Mucosa of descending colon (tissue), 3 donors: Measurements from ENCODE around the gene ASCL4. TPM values are rescaled to one million over a fixed set of nuclear protein-coding genes. Genes with fewer than 3 reads are reported as not detected.
A peak's percentile ranks its signal among the peaks of the same experiment; 100 is the strongest.
"Not testable (repeated sequence)": the region's sequence is repeated elsewhere in the genome, so short reads cannot be mapped to it uniquely, and the experiment has no call there.

ENCODE experiments used
- ATAC-seq: fragments of 200-7000 bp; cut with Tn5 transposase; one replicate; pipeline ENCODE4 v1.9.1; 2020; ENCODE audit warnings: mild to moderate bottlenecking, moderate library complexity
- DNase-seq, 3 donors: peaks; one replicate each; pipeline ENCODE4 v3.0.0-alpha.2; 2020
- H3K36me3 ChIP-seq: fragments of 200-600 bp; one replicate; pipeline ENCODE4 v1.8.0; 2021; ENCODE audit warnings: low read depth, mild to moderate bottlenecking
- H3K4me1 ChIP-seq: fragments of 200-600 bp; one replicate; pipeline ENCODE4 v1.8.0; 2021; ENCODE audit warnings: low read depth, mild to moderate bottlenecking
- H3K4me3 ChIP-seq: fragments of 200-600 bp; one replicate; pipeline ENCODE4 v1.8.0; 2021; ENCODE audit warnings: mild to moderate bottlenecking
- H3K9me3 ChIP-seq: fragments of 200-600 bp; one replicate; pipeline ENCODE4 v1.8.0; 2021; ENCODE audit warnings: mild to moderate bottlenecking
- CTCF ChIP-seq: fragments of 200-600 bp; IDR thresholded peaks from one replicate; pipeline ENCODE4 v1.8.0; 2022; ENCODE audit warnings: antibody characterized with exemption, mild to moderate bottlenecking
- intact Hi-C, 2 donors: fragments of 100-400 bp; cut with DNase I in 1 of 2; cut with micrococcal nuclease in 1 of 2; formaldehyde crosslinking; loops; one replicate each; pipeline versions ENCODE4 v1.11.0 to v1.11.1; 2022; cut with DNase I, micrococcal nuclease
- long read RNA-seq, 2 donors: library from polyadenylated mRNA; unstranded; transcript quantifications; one replicate each; pipeline ENCODE4 v2.0.0, GENCODE V29; 2019 to 2021
- total RNA-seq, 3 donors: library from RNA; stranded (reverse); fragmentation: NEBNext Ultra II Directional in 2 of 3; extraction: Animal tissue kit (Norgen Biotek cat#: 25700) in 2 of 3; gene quantifications; one replicate each; pipeline versions ENCODE4 v1.2.1 to v1.2.4, GENCODE V29; 2021 to 2023
- donor health status: DM: no; HTN: no; CAD: no; lungs with moderate emphysema.
- donor health status: DM: no; HTN: no; CAD: no.
- donor health status: DM: no; HTN: yes; CAD: no.

Gene ASCL4
- total RNA-seq, result not detected
- long read RNA-seq, donor 1, result 0 reads
- long read RNA-seq, donor 2, result 0 reads

GRCh38 chr12:107774349-107775029 lies at the start of gene ASCL4:
Gene ASCL4 (plus strand): TSS chr12:107774704. CDS start chr12:107775219, 515 bp downstream.
- intact Hi-C loops, result no loop called here
- no peaks in the 10 kb centered on the region for H3K9me3 ChIP-seq
- peaks cover 3% of the 10 kb centered on the region for H3K4me1 ChIP-seq
- TF ChIP-seq CTCF, result no peak
- no peak for ATAC-seq
- H3K4me3 ChIP-seq, result no peak within 1 kb of the TSS
- no peaks in the 10 kb centered on the region for H3K36me3 ChIP-seq
- DNase-seq, result no peak

- H3K9me3 ChIP-seq, H3K4me3 ChIP-seq, H3K36me3 ChIP-seq, intact Hi-C loops, H3K4me1 ChIP-seq, ATAC-seq, DNase-seq: not testable (repeated sequence)
Measured at GRCh38 chr12:107727327-107727726, 47.2 kb upstream of the ASCL4 start.

- H3K36me3 ChIP-seq, DNase-seq, H3K4me3 ChIP-seq, H3K9me3 ChIP-seq, ATAC-seq, intact Hi-C loops, H3K4me1 ChIP-seq: not testable (repeated sequence)
Measured at GRCh38 chr12:107727742-107728141, 46.8 kb upstream of the ASCL4 start.

- H3K9me3 ChIP-seq, result no peaks in the 10 kb centered on the region
- intact Hi-C loops, result no loop called here
- no peak for TF ChIP-seq CTCF
- no peak for DNase-seq
- no peak for ATAC-seq
- peaks cover 1% of the 10 kb centered on the region for H3K36me3 ChIP-seq
- no peak overlapping the region for H3K4me3 ChIP-seq
- no peaks in the 10 kb centered on the region for H3K4me1 ChIP-seq
Measured at GRCh38 chr12:107730618-107731341, 43.7 kb upstream of the ASCL4 start.

- no peak for TF ChIP-seq CTCF
- DNase-seq (no peak), ATAC-seq (peak; percentile 73)
- Histone ChIP-seq H3K4me1 (no peaks in the 10 kb centered on the region), H3K36me3 (peaks cover 5% of the 10 kb centered on the region), H3K9me3 (no peaks in the 10 kb centered on the region), H3K4me3 (no peak overlapping the region)
- intact Hi-C loops, result no loop called here
Measured at GRCh38 chr12:107731366-107731765, 43.1 kb upstream of the ASCL4 start.

GRCh38 chr12:107732365-107732764 lies 42.1 kb upstream of the ASCL4 start:
- TF ChIP-seq CTCF, result no peak
- ATAC-seq, result no peak
- intact Hi-C loops, result no loop called here
- H3K4me1 ChIP-seq, result no peaks in the 10 kb centered on the region
- H3K9me3 ChIP-seq, result no peaks in the 10 kb centered on the region
- no peak overlapping the region for H3K4me3 ChIP-seq
- no peak for DNase-seq
- peaks cover 5% of the 10 kb centered on the region for H3K36me3 ChIP-seq
